Measurements from ENCODE around the gene ALCAM. TPM values are rescaled to one million over a fixed set of nuclear protein-coding genes. Genes with fewer than 3 reads are reported as not detected.
A peak's percentile ranks its signal among the peaks of the same experiment; 100 is the strongest.
"Not testable (repeated sequence)": the region's sequence is repeated elsewhere in the genome, so short reads cannot be mapped to it uniquely, and the experiment has no call there.

The ALCAM gene
- polyA plus RNA-seq, 1 experiment, result 275 TPM

DNA sequence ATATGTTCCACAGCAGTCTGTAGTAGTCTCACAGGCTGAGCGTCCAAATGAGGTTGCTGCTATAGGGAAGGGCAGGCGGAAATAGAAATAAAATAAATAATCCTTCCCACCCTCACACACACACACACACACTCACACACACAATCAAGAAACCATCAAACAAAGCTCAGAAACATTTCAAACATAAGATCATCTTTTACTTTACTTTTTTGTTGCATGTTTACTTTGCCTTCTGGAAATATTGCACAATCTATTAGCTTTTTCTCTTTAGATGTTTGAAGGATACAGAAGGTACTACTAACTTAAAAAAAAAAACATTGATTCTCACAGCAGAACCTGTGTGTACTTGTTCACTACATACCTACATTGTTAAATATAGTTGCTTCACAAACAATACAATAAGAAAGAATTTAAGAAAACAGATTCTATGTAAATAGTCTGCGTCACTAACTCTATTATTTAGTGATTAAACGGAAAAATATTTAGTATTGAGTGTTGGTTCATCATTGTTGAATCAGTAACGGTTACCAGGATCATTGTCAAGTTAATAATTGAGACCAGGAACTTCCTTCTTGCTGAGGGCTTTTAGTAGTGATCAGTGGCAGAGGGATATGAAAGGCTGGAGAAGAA lies 20.5 kb downstream of the ALCAM start:
- DNase-seq (ENCODE audit: low read depth, low spot score), result no peak
- TF ChIP-seq, protein P1, sequence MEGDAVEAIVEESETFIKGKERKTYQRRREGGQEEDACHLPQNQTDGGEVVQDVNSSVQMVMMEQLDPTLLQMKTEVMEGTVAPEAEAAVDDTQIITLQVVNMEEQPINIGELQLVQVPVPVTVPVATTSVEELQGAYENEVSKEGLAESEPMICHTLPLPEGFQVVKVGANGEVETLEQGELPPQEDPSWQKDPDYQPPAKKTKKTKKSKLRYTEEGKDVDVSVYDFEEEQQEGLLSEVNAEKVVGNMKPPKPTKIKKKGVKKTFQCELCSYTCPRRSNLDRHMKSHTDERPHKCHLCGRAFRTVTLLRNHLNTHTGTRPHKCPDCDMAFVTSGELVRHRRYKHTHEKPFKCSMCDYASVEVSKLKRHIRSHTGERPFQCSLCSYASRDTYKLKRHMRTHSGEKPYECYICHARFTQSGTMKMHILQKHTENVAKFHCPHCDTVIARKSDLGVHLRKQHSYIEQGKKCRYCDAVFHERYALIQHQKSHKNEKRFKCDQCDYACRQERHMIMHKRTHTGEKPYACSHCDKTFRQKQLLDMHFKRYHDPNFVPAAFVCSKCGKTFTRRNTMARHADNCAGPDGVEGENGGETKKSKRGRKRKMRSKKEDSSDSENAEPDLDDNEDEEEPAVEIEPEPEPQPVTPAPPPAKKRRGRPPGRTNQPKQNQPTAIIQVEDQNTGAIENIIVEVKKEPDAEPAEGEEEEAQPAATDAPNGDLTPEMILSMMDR (IDR thresholded peaks at IDR 0.05; ENCODE audit: low read depth, low read length), result no peak

DNA sequence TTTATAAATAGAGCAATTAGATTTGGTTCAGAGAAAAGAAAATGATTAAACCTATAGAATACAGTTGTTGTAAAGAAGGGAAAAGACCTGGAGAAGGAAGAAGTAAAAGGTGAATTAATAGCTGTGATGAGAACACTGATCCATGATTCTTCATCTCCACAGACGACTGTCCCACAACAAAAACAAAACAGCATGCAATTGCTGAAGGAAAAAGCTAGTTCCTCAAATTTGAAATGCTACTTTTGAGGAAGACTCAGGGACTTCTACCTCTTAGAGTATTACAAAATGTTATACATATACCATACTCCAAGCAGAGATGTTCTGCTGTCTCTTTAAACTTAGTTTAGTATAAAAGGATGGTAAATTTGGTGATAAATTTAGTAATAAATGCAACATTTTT lies 21.5 kb downstream of the ALCAM start:
- Histone ChIP-seq H3K4me3 (ENCODE audit: low read depth, low read length) (no peak overlapping the region), H3K9me3 (ENCODE audit: control insufficient read depth, insufficient read depth, low read length) (no peaks in the 10 kb centered on the region), H3K27me3 (ENCODE audit: control insufficient read depth, insufficient read depth, low read length) (no peaks in the 10 kb centered on the region), H3K27ac (ENCODE audit: low read depth, low read length) (no peak overlapping the region)
- ChIA-PET CTCF (interaction anchor here (1.1 kb wide), 1 partner anchor 9 kb away, joined by 3 read pairs; no protein-coding TSS in a partner anchor), POLR2A (no interaction called here)
- DNase-seq (ENCODE audit: low read depth, low spot score), result no peak
- TF ChIP-seq, protein P1 (IDR thresholded peaks at IDR 0.05; ENCODE audit: low read depth, low read length), result no peak

More for the DNA sequence above, 20.5 kb downstream of the ALCAM start:
- Histone ChIP-seq H3K27me3 (ENCODE audit: control insufficient read depth, insufficient read depth, low read length) (no peaks in the 10 kb centered on the region), H3K9me3 (ENCODE audit: control insufficient read depth, insufficient read depth, low read length) (no peaks in the 10 kb centered on the region), H3K27ac (ENCODE audit: low read depth, low read length) (peak overlapping the region; percentile 55), H3K4me3 (ENCODE audit: low read depth, low read length) (no peak overlapping the region)
- CTCF ChIA-PET, result interaction anchor here (0.6 to 1.0 kb wide), 3 partner anchors 10 to 730 kb away, joined by 3 read pairs; no protein-coding TSS in a partner anchor
- POLR2A ChIA-PET, result no interaction called here

GRCh38 chr3:105389759-105390158 lies 23.1 kb downstream of the ALCAM start:
- DNase-seq (ENCODE audit: low read depth, low spot score); CTCF ChIA-PET; H3K4me3 ChIP-seq (ENCODE audit: low read depth, low read length); H3K27ac ChIP-seq (ENCODE audit: low read depth, low read length); H3K27me3 ChIP-seq (ENCODE audit: control insufficient read depth, insufficient read depth, low read length); POLR2A ChIA-PET; H3K9me3 ChIP-seq (ENCODE audit: control insufficient read depth, insufficient read depth, low read length): not testable (repeated sequence)

DNA sequence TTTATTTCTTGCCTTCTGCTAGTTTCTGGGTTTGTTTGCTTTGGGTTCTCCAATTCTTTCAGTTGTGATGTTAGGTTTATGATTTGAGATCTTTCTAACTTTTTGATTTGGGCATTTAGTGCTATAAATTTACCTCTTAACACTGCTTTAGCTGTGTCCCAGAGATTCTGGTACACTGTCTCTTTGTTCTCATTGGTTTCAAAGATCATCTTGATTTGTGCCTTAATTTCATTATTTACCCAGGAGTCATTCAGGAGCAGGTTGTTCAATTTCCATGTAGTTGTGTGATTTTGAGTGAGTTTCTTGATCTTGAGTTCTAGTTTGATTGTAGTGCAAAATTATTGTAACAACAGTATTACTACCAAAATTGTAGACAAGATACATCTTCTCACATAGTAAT lies 25.9 kb downstream of the ALCAM start:
- H3K27ac ChIP-seq (ENCODE audit: low read depth, low read length); H3K9me3 ChIP-seq (ENCODE audit: control insufficient read depth, insufficient read depth, low read length); DNase-seq (ENCODE audit: low read depth, low spot score); CTCF ChIA-PET; H3K27me3 ChIP-seq (ENCODE audit: control insufficient read depth, insufficient read depth, low read length); POLR2A ChIA-PET; H3K4me3 ChIP-seq (ENCODE audit: low read depth, low read length): not testable (repeated sequence)

DNA sequence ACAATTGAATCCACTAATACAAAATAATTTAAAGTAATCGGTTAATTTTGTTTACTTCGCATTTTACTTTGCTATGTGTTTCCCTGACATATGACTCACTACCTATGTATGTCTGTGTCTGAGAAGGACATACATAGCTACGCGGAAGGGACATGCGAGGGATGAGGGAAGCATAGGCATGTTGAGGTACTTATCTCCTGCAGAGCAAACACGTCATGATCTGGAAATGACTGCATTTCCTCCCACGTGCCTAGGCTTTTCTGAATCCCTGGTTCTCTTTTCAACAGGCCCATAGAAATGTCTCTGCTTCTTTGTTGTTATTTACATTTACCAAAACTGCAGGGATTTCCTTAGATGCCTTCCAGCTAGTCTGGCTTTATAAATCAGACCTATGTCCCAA lies 27.5 kb downstream of the ALCAM start:
- H3K27me3 ChIP-seq (ENCODE audit: control insufficient read depth, insufficient read depth, low read length), result no peaks in the 10 kb centered on the region
- no peak for DNase-seq (ENCODE audit: low read depth, low spot score)
- no peak overlapping the region for H3K4me3 ChIP-seq (ENCODE audit: low read depth, low read length)
- TF ChIP-seq, protein P1 (IDR thresholded peaks at IDR 0.05; ENCODE audit: low read depth, low read length), result no peak
- no peak overlapping the region for H3K27ac ChIP-seq (ENCODE audit: low read depth, low read length)
- H3K9me3 ChIP-seq (ENCODE audit: control insufficient read depth, insufficient read depth, low read length), result no peaks in the 10 kb centered on the region
- POLR2A ChIA-PET, result no interaction called here
- CTCF ChIA-PET, result interaction anchor here (0.5 kb wide), 1 partner anchor 15 kb away, joined by 3 read pairs; no protein-coding TSS in a partner anchor

DNA sequence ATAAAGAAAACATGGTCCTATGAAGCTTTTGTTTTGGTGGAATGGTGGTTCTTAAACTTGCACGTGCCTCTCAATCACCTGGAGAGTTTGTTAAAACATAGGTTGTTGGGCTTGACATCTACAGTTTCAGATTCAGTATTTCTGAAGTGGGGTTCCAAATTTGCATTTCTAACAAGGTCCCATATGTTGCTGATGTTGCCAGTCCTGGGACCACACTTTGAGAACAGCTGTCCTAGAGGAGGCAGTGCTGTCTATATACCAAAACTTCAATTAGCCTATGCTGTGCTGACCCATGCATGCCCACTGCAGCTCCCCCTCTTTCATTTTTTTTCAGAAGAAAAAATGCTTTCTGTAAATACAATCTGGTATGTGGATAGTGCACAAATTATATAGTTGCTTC lies 31.3 kb downstream of the ALCAM start:
- no peak for DNase-seq (ENCODE audit: low read depth, low spot score)
- ChIA-PET CTCF (interaction anchor here (0.9 to 2.6 kb wide), 5 partner anchors 9 to 119 kb away, joined by 3 to 12 read pairs (median 3); no protein-coding TSS in a partner anchor), POLR2A (no interaction called here)
- H3K9me3 ChIP-seq (ENCODE audit: control insufficient read depth, insufficient read depth, low read length), result peaks cover under 1% of the 10 kb centered on the region; the same call in 1 of the 2 replicates
- no peak overlapping the region for H3K27ac ChIP-seq (ENCODE audit: low read depth, low read length)
- no peaks in the 10 kb centered on the region for H3K27me3 ChIP-seq (ENCODE audit: control insufficient read depth, insufficient read depth, low read length)
- TF ChIP-seq, protein P1 (IDR thresholded peaks at IDR 0.05; ENCODE audit: low read depth, low read length), result no peak
- no peak overlapping the region for H3K4me3 ChIP-seq (ENCODE audit: low read depth, low read length)
